HepG2 (cell line): ENCODE data around the gene CA4. TPM values are rescaled to one million over a fixed set of nuclear protein-coding genes. Genes with fewer than 3 reads are reported as not detected.

Experiments
- ATAC-seq: fragments of 200-7000 bp; cut with Tn5 transposase; 3 replicates; pipeline ENCODE4 v1.9.1; 2020; ENCODE audit warnings: mild to moderate bottlenecking, moderate library complexity
- BruUV-seq: library from RNA; stranded (reverse); fragments of 400-500 nt; replicated peaks from 2 replicates; lab custom pipeline; 2021; lab: Mats Ljungman, UMichigan
- CTCF ChIA-PET: fragments of 300-600 bp; formaldehyde crosslinking; extraction: SDS; loops from one replicate; lab custom pipeline; 2021; ENCODE audit warnings: low total read pairs, inconsistent platforms, low intra/inter-chr PET ratio; lab: Yijun Ruan, JAX
- POLR2A ChIA-PET: fragments of 350-600 bp; sonication (Branson Sonifier 250); formaldehyde crosslinking; loops from one replicate; lab custom pipeline; 2020; ENCODE audit warnings: antibody characterized with exemption, inconsistent platforms; lab: Yijun Ruan, JAX
- DNase-seq: peaks from one replicate; pipeline ENCODE4 v3.0.0-alpha.2; 2015; ENCODE audit warnings: low spot score
- FAIRE-seq: peaks from 3 replicates; lab custom pipeline; 2011; peaks lifted over from hg19 to GRCh38; lab: Jason Lieb, UNC
- H2AFZ ChIP-seq: one replicate; pipeline ENCODE4 v1.6.1; 2011; ENCODE audit warnings: low read length, inconsistent platforms
- H3K27ac ChIP-seq: fragments of 300-600 bp; 3 replicates; pipeline ENCODE4 v1.8.0; 2011; ENCODE audit warnings: mixed run types, mild to moderate bottlenecking, mixed read lengths, low read length, inconsistent platforms; ENCODE audit not compliant: insufficient read depth; ENCODE audit errors: extremely low read length
- H3K27me3 ChIP-seq, 2 experiments: fragments of 200-600 bp in 1 of 2; 2 replicates in 1 of 2; 3 replicates in 1 of 2; pipeline versions ENCODE4 v1.6.0 to v1.8.0; 2011; ENCODE audit warnings: low read length in 2 of 2, mild to moderate bottlenecking in 2 of 2, moderate library complexity in 2 of 2, inconsistent platforms in 1 of 2; ENCODE audit not compliant: insufficient read depth in 2 of 2, control insufficient read depth in 1 of 2
- H3K36me3 ChIP-seq, 2 experiments: fragments of 200-600 bp in 1 of 2; replicated peaks in 1 of 2; 2 replicates in 1 of 2; 3 replicates in 1 of 2; pipeline versions ENCODE4 v1.5.1 to v1.8.0; 2011; ENCODE audit warnings: low read length in 2 of 2, inconsistent platforms in 1 of 2; ENCODE audit not compliant: insufficient read depth in 2 of 2, control insufficient read depth in 1 of 2
- H3K4me1 ChIP-seq: 2 replicates; pipeline ENCODE4 v1.5.1; 2012; ENCODE audit warnings: low read length, inconsistent platforms; ENCODE audit not compliant: insufficient read depth
- H3K4me2 ChIP-seq: 2 replicates; pipeline ENCODE4 v1.6.0; 2011; ENCODE audit warnings: low read depth, low read length, inconsistent platforms
- H3K4me3 ChIP-seq, 3 experiments: fragments of 200-600 bp in 1 of 3; sonication (generic), shearing (Covaris generic) in 1 of 3; replicated peaks in 1 of 3; 2 replicates each; pipeline ENCODE4 v1.5.1; 2011 to 2016; ENCODE audit warnings: low read length in 3 of 3, inconsistent platforms in 2 of 3, low read depth in 2 of 3, mild to moderate bottlenecking in 2 of 3, control low read depth in 1 of 3, mixed read lengths in 1 of 3; ENCODE audit not compliant: insufficient read depth in 1 of 3
- H3K79me2 ChIP-seq: one replicate; pipeline ENCODE4 v1.6.1; 2011; ENCODE audit warnings: low read length, inconsistent platforms; ENCODE audit not compliant: insufficient read depth
- H3K9ac ChIP-seq: 2 replicates; pipeline ENCODE4 v1.6.0; 2011; ENCODE audit warnings: mild to moderate bottlenecking, low read depth, low read length, inconsistent platforms; ENCODE audit not compliant: insufficient read depth
- H3K9me3 ChIP-seq: 2 replicates; pipeline ENCODE4 v1.5.1; 2012; ENCODE audit warnings: mild to moderate bottlenecking, low read length
- H4K20me1 ChIP-seq: 2 replicates; pipeline ENCODE4 v1.6.0; 2011; ENCODE audit warnings: inconsistent platforms, mild to moderate bottlenecking, low read length, moderate library complexity; ENCODE audit not compliant: insufficient read depth
- ARNTL ChIP-seq: sonication (generic); formaldehyde crosslinking; IDR thresholded peaks from 2 replicates; pipeline ENCODE4 v1.4.0; 2020; ENCODE audit warnings: mild to moderate bottlenecking, missing genetic modification reagents
- DMTF1 ChIP-seq: sonication (generic); formaldehyde crosslinking; IDR thresholded peaks from 2 replicates; pipeline ENCODE4 v1.4.0; 2020; ENCODE audit warnings: mild to moderate bottlenecking, missing genetic modification reagents
- MIER3 ChIP-seq: IDR thresholded peaks from 2 replicates; pipeline ENCODE4 v1.6.1; 2016; ENCODE audit warnings: missing compliant biosample characterization, borderline replicate concordance
- RAD21 ChIP-seq: fragments of 450-650 bp; formaldehyde crosslinking; IDR thresholded peaks from 2 replicates; pipeline ENCODE4 v1.5.0; 2020; ENCODE audit warnings: mild to moderate bottlenecking
- SPEN ChIP-seq: sonication (generic); formaldehyde crosslinking; IDR thresholded peaks from 2 replicates; pipeline ENCODE4 v1.5.1; 2020; ENCODE audit warnings: low read depth, mild to moderate bottlenecking, missing genetic modification reagents
- XBP1 ChIP-seq: sonication (generic); formaldehyde crosslinking; IDR thresholded peaks from 2 replicates; pipeline ENCODE4 v1.5.0; 2020; ENCODE audit warnings: missing genetic modification reagents
- ZGPAT ChIP-seq: IDR thresholded peaks from 2 replicates; pipeline ENCODE4 v1.6.1; 2016; ENCODE audit warnings: mild to moderate bottlenecking
- ZNF251 ChIP-seq: sonication (generic); formaldehyde crosslinking; IDR thresholded peaks from 2 replicates; pipeline ENCODE4 v1.9.0; 2021; ENCODE audit warnings: mild to moderate bottlenecking, missing genetic modification reagents
- ZNF331 ChIP-seq: sonication (generic); formaldehyde crosslinking; IDR thresholded peaks from 2 replicates; pipeline ENCODE4 v1.4.0; 2020; ENCODE audit warnings: missing genetic modification reagents
- ZNF674 ChIP-seq: sonication (generic); formaldehyde crosslinking; IDR thresholded peaks from 2 replicates; pipeline ENCODE4 v1.5.0; 2020; ENCODE audit warnings: low read depth, mild to moderate bottlenecking, missing genetic modification reagents
- WGBS: methylation state at CpG from one replicate; pipeline ENCODE4 v1.1.6; 2017; ENCODE audit warnings: low lambda C conversion rate; 5-methylcytosine and 5-hydroxymethylcytosine counted together
- in situ Hi-C: cut with HindIII; loops from 2 replicates; pipeline ENCODE4 v1.10.0; 2017; ENCODE audit warnings: low pct_unique_long_range_greater_than_20kb; ENCODE audit not compliant: extremely low pct_ligation_motif_present
- intact Hi-C: fragments of 100-400 bp; cut with micrococcal nuclease; formaldehyde crosslinking; loops from one replicate; pipeline ENCODE4 v1.10.0; 2022; ENCODE audit not compliant: unreplicated experiment
- polyA plus RNA-seq, 8 experiments: library from polyadenylated mRNA; depleted of rRNA in 3 of 8; stranded (reverse) in 7 of 8; unstranded in 1 of 8; fragments of >200 nt; fragmentation: Illumina TruSeq in 4 of 8; extraction: Trizol in 4 of 8; gene quantifications; 2 replicates each; pipeline versions ENCODE4 v1.2.1 to v1.2.3, GENCODE V29; 2011 to 2016; ENCODE audit warnings: low read depth in 4 of 8, missing spikeins in 1 of 8, mixed read lengths in 1 of 8; ENCODE audit not compliant: insufficient read depth in 1 of 8
- total RNA-seq, 5 experiments: library from RNA; depleted of rRNA; stranded (reverse); fragments of >200 nt; fragmentation: Illumina TruSeq; extraction: Trizol; gene quantifications; 2 replicates each; pipeline ENCODE4 v1.2.3, GENCODE V29; 2016; ENCODE audit warnings: low read depth in 1 of 5

The CA4 gene
- total and polyA plus RNA-seq, 2 of the 13 experiments (the other 11 are each of a cell fraction or from before 2014, with no cell fraction given): not detected

GRCh38 chr17:60145006-60145935, 4.5 kb upstream of the CA4 start (continued):
- no peak for TF ChIP-seq DMTF1 (CRISPR knock-in tag)
- no peak for TF ChIP-seq ZNF251 (CRISPR knock-in tag)
- no peak for TF ChIP-seq XBP1
- no peak for TF ChIP-seq ZGPAT

GRCh38 chr17:60146206-60146605, 3.6 kb upstream of the CA4 start:
- WGBS: 41% methylated on average over 2 of the region's 2 CpGs
- H3K9me3 ChIP-seq: no peaks in the 10 kb centered on the region
- no peak overlapping the region for H3K4me2 ChIP-seq
- in situ Hi-C loops: no loop called here
- FAIRE-seq (no peak), DNase-seq (no peak)
- intact Hi-C loops: loop anchor here (10.0 kb wide), 1 partner anchor 79 kb away; no protein-coding TSS in a partner anchor
- H4K20me1 ChIP-seq: no peaks in the 10 kb centered on the region; the same call in 1 of the 2 replicates
- CTCF ChIA-PET: no interaction called here
- no peak overlapping the region for H3K27ac ChIP-seq
- H3K79me2 ChIP-seq: no peaks in the 10 kb centered on the region
- BruUV-seq: no TSS peak
- TF ChIP-seq MIER3 (CRISPR knock-in tag) (no peak), SPEN (CRISPR knock-in tag) (no peak), ARNTL (CRISPR knock-in tag) (no peak), RAD21 (CRISPR knock-in tag) (no peak), ZNF674 (CRISPR knock-in tag) (no peak), ZNF331 (CRISPR knock-in tag) (no peak)
- TF ChIP-seq, all 625 proteins: peak for 0
- Histone ChIP-seq H3K27me3 (peaks cover 21 to 73% of the 10 kb centered on the region in 2 experiments), H3K36me3 (no peaks in the 10 kb centered on the region), H3K4me3 (no peak overlapping the region), H2AFZ (no peak overlapping the region), H3K9ac (no peak overlapping the region), H3K4me1 (peaks cover 34% of the 10 kb centered on the region)
- ATAC-seq: no peak
- POLR2A ChIA-PET: no interaction called here
